Stimulated activated effector memory CD8-positive, alpha-beta T cell treated with anti-CD3 and anti-CD28 coated beads, Interleukin-12 subunit alpha, Interleukin-12 subunit beta, amount 100 ng/mL, for 72 hours (primary cell): ENCODE data around the gene GRAMD1C.

Experiments
- ATAC-seq: fragments of 150-1000 bp; cut with Tn5 transposase; 2 replicates; pipeline ENCODE4 v1.10.0; 2021
- DNase-seq, 2 donors: peaks; one replicate each; pipeline ENCODE4 v3.0.0; 2021 to 2022; ENCODE audit warnings: low spot score in 2 of 2
- H3K27ac Mint-ChIP-seq: one replicate; pipeline ENCODE4 v1.8.0; 2022; ENCODE audit warnings: mild to moderate bottlenecking, mixed read lengths
- H3K36me3 Mint-ChIP-seq: one replicate; pipeline ENCODE4 v1.8.0; 2022; ENCODE audit warnings: mild to moderate bottlenecking, mixed read lengths
- H3K4me1 Mint-ChIP-seq: one replicate; pipeline ENCODE4 v1.8.0; 2022; ENCODE audit warnings: mixed read lengths
- H3K4me3 Mint-ChIP-seq: one replicate; pipeline ENCODE4 v1.8.0; 2022; ENCODE audit warnings: mild to moderate bottlenecking, mixed read lengths
- H3K9me3 Mint-ChIP-seq: one replicate; pipeline ENCODE4 v1.8.0; 2022; ENCODE audit warnings: mixed read lengths

Gene GRAMD1C

DNA sequence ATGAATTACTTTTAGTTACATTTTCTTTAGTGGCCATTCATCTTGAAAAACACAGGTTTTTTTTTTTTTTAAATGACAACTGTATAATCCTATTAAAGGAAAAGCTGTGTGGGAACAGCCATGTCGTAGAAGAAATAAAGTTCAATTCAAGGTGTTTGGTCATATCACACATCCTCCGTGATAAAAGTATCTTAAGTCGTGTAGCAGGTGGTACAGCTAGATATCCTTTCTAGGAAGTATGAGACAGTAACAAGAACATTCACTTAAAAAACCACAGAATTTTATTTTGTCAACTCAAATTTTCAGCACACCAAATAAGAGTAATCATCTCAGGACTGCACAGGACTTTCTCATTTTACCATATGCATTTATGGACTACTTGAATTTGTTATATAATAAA is 125.3 kb downstream of the GRAMD1C start:
- H3K27ac Mint-ChIP-seq = no peak overlapping the region
- DNase-seq (no peak), ATAC-seq (peak; percentile 57)
- H3K4me1 Mint-ChIP-seq = no peaks in the 10 kb centered on the region
- no peak overlapping the region for H3K4me3 Mint-ChIP-seq
- H3K36me3 Mint-ChIP-seq = no peaks in the 10 kb centered on the region
- no peaks in the 10 kb centered on the region for H3K9me3 Mint-ChIP-seq

- Mint-ChIP-seq H3K4me1 (no peaks in the 10 kb centered on the region), H3K9me3 (no peaks in the 10 kb centered on the region), H3K4me3 (no peak overlapping the region), H3K36me3 (no peaks in the 10 kb centered on the region), H3K27ac (no peak overlapping the region)
- ATAC-seq = no peak
- no peak for DNase-seq
Observed at GRCh38 chr3:113966172-113966571, 127.6 kb downstream of the GRAMD1C start.

DNA sequence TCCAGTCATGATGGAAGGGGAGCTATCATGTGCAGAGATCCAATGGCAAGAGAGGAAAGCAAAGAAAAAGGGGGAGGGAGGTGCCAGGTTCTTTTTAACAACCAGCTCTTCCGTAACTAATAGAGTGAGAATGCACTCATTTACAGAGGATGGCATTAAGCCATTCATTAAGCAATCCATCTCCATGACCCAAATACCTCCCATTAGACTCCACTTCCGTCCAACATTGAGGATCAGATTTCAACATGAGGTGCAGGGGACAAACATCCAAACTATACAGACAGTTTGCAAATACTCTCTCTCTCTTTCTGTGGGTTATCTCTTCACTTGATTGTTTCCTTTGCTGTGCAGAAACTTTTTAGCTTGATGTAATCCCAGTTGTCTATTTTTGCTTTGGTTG is 130.4 kb downstream of the GRAMD1C start:
- Mint-ChIP-seq H3K9me3 (peaks cover 19% of the 10 kb centered on the region), H3K4me3 (no peak overlapping the region), H3K4me1 (no peaks in the 10 kb centered on the region), H3K27ac (no peak overlapping the region), H3K36me3 (no peaks in the 10 kb centered on the region)
- no peak for ATAC-seq
- no peak for DNase-seq

DNA sequence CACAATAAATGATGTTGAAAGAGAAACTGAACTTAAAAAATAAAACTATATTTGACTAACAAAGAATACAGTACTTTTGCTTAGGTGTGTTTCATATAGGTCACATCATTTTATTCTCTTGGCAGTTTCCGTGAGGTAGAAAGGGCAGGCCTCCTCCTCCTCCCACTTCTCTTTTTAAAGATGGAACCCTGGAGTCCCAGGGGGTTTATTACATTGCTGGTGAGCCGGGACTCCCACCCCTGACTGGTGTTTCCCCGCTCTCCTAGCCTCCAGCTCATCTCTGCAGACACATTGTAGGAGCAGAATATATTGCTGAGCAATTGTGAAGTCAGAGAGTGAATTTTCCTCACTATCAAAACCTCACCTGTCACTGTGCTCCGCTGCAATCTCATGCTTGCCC is 139.2 kb downstream of the GRAMD1C start:
- ATAC-seq (no peak), DNase-seq (no peak)
- Mint-ChIP-seq H3K4me1 (no peaks in the 10 kb centered on the region), H3K27ac (no peak overlapping the region), H3K4me3 (no peak overlapping the region), H3K9me3 (peaks cover 14% of the 10 kb centered on the region), H3K36me3 (no peaks in the 10 kb centered on the region)

GRCh38 chr3:113979916-113980315 is 141.3 kb downstream of the GRAMD1C start:
- no peaks in the 10 kb centered on the region for H3K36me3 Mint-ChIP-seq
- no peak for DNase-seq
- no peak for ATAC-seq
- no peaks in the 10 kb centered on the region for H3K4me1 Mint-ChIP-seq
- H3K27ac Mint-ChIP-seq = no peak overlapping the region
- no peak overlapping the region for H3K4me3 Mint-ChIP-seq
- peaks cover under 1% of the 10 kb centered on the region for H3K9me3 Mint-ChIP-seq

GRCh38 chr3:113981803-113982202 is 143.2 kb downstream of the GRAMD1C start:
- Mint-ChIP-seq H3K27ac (no peak overlapping the region), H3K4me3 (no peak overlapping the region), H3K9me3 (no peaks in the 10 kb centered on the region), H3K36me3 (peaks cover 5% of the 10 kb centered on the region), H3K4me1 (no peaks in the 10 kb centered on the region)
- DNase-seq (no peak), ATAC-seq (no peak)

DNA sequence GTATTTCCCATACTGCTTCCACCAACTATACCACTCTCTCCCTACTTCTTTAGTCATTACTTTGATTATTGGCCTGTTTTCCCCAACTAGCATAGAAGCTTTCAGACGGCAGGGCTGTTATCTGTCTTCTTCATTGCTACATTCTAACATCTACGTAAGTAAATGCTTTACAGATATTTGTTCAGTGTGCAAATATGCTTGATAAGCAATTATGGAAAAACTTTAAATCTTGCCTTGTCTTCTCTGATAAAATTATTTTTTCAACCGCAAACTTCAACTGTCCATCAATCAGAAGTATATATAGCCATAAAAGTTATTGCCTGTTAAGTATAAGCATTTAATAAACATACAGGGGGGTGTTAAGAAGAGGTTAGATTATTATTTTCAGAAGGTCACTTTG is 145.0 kb downstream of the GRAMD1C start:
- ATAC-seq = no peak
- Mint-ChIP-seq H3K36me3 (peaks cover 5% of the 10 kb centered on the region), H3K4me1 (no peaks in the 10 kb centered on the region), H3K27ac (no peak overlapping the region), H3K4me3 (no peak overlapping the region), H3K9me3 (no peaks in the 10 kb centered on the region)
- no peak for DNase-seq

DNA sequence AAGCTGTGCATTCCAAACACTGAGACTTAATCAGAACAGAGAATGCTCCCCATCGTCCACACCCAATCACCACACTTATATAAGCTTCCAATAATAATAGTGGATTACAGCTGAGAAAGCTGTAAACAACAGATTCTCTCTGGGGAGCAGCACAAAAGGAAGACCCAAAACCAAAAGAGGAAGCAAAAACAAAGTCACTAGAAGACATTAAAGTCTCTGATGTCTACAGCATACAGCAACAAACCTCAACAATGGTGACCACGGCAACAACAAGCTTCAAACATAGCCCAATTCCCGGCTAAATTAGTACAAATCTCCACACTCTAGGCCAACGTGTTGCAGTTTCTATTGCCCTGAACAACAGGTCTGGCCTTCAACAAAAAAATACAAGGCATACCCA is 147.0 kb downstream of the GRAMD1C start:
- Mint-ChIP-seq H3K36me3 (peaks cover 5% of the 10 kb centered on the region), H3K9me3 (no peaks in the 10 kb centered on the region), H3K4me3 (no peak overlapping the region), H3K27ac (no peak overlapping the region), H3K4me1 (no peaks in the 10 kb centered on the region)
- DNase-seq = no peak
- ATAC-seq = no peak
